GM21825 (cell line): ENCODE measurements around the gene VRK1.

Source experiments
- ATAC-seq: cut with Tn5 transposase; IDR thresholded peaks from one replicate; pipeline ENCODE4 v1.9.1; 2021; ENCODE audit warnings: mild to moderate bottlenecking, moderate library complexity; ENCODE audit not compliant: unreplicated experiment

The VRK1 gene

GRCh38 chr14:96915478-96915877 is 118.3 kb downstream of the VRK1 start:
- ATAC-seq: no peak

- ATAC-seq: no peak
Measured at GRCh38 chr14:96916751-96917150, 119.6 kb downstream of the VRK1 start.

GRCh38 chr14:96917442-96917963 is 120.3 kb downstream of the VRK1 start:
- ATAC-seq: no peak

DNA sequence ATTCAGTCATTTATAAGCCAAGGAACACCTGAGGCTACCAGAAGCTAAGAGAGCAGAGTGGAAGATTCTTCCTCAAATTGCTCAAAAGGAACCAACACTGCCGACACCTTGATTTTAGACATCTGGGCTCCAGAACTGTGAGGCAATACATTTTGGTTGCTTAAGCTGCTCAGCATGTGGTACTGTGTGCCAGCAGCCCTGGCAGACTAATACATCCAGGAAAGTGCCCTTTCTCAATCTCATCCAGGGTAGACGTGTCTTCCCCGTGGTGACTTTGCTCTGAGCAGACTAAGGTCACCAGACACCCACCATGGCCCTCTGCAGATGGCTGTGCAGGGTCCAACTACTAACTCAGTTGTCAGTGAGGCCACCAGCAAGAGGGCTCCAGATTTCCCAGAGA is 122.8 kb downstream of the VRK1 start:
- ATAC-seq: no peak

DNA sequence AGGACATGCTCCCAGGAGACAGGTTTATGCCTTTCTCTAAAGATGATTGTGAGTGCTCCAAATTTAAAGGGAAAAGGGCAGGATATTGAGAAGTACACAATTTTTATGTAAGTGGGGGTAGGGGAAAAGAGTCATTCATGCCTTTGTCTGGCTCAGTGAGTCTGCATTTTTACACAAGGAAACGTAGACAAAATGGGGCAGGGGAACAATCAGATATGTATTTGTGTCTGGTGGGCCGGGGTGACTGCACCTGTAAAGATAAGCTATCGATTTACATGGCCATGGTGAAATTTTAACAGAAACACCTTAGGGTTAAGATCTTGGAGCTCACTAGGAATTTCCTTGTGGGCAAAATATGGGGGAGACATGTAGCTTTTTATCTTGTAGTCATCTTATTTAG is 123.6 kb downstream of the VRK1 start:
- ATAC-seq: no peak

DNA sequence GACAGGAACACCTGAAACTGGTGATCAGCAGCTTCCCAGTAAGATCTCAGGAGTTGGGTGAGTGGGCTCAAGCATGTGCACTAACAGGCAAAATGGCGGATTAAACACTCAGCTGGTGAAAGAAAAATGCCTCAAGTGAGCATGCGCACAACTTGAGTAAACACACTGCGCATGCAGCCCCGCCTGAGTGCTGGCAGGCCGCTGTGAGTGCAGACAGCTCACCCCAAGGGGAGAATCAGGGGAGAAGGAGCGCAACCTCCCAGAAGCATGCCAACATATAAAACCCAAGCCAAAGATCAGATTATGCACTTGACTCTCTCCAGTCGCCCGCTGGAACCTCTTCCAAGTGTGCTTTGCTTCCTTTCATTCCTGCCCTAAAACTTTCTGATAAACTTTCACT is 125.8 kb downstream of the VRK1 start:
- no peak for ATAC-seq

GRCh38 chr14:96925422-96925821 is 128.2 kb downstream of the VRK1 start:
- no peak for ATAC-seq

DNA sequence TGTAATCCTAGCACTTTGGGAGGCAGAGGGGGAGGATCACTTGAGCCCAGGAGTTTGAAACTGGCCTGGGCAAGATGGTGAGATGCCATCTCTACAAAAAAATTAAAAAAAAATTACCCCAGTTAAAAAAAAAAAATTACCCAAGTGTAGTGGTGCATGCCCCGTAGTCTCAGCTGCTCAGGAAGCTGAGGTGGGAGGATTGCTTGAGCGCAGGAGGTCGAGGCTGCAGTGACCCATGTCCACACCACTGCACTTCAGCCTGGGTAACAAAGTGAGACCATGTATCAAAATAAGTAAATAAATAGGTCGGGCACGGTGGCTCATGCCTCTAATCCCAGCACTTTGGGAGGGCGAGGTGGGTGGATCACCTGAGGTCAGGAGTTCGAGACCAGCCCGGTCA is 128.8 kb downstream of the VRK1 start:
- ATAC-seq: no peak

DNA sequence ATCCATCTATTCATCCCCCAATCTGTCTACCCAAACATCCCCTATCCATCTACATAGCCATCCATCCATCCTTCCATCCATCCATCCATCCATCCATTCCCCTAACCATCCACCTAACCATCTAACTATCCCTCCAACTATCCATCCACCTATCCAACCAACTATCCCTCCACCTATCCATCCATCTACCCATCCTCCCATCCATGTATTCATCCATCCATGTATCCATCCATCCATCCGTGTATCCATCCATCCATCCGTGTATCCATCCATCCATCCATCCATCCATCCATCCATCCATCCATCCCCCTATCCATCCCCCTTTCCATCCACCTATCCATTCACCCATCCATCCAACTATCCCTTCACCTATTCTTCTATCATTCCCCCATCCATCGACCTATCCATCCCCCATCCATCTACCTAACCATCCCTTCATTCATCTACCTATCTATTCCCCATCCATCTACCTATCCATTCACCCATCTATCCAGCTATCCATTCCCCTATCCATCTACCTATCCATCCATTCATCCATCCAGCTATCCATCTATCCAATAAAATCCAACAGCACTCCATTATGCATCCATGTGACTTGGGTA is 131.7 kb downstream of the VRK1 start:
- ATAC-seq: no peak

- ATAC-seq: no peak
Measured at GRCh38 chr14:96929950-96930349, 132.8 kb downstream of the VRK1 start.

GRCh38 chr14:96930526-96930925 is 133.3 kb downstream of the VRK1 start:
- no peak for ATAC-seq
